Activated gamma-delta T cell treated with Interleukin-2 at 50 U/mL for 16 hours (primary cell): ENCODE data around the gene NECTIN2.

Experiments
- DNase-seq: peaks from one replicate; pipeline ENCODE4 v3.0.0-alpha.2; 2020

The NECTIN2 gene

GRCh38 chr19:44845612-44846454, at the start of gene NECTIN2:
TSS of gene NECTIN2 (plus strand) at chr19:44846297. CDS start at chr19:44846526, 229 bp downstream.
- peak; percentile 61 for DNase-seq

GRCh38 chr19:44796701-44797115, 49.4 kb upstream of the NECTIN2 start:
- DNase-seq: no peak

GRCh38 chr19:44799627-44800346, 46.3 kb upstream of the NECTIN2 start:
- no peak for DNase-seq

GRCh38 chr19:44800461-44800860, 45.6 kb upstream of the NECTIN2 start:
- DNase-seq: peak; percentile 80

GRCh38 chr19:44803442-44804428, 42.4 kb upstream of the NECTIN2 start:
- DNase-seq: no peak

- no peak for DNase-seq
Measured at GRCh38 chr19:44806291-44806690, 39.8 kb upstream of the NECTIN2 start.

- DNase-seq: no peak
Measured at GRCh38 chr19:44807162-44807561, 38.9 kb upstream of the NECTIN2 start.

- no peak for DNase-seq
Measured at GRCh38 chr19:44807652-44808462, 38.2 kb upstream of the NECTIN2 start.

GRCh38 chr19:44808463-44809371, 37.4 kb upstream of the NECTIN2 start, which contains the start of gene BCAM:
TSS of gene BCAM (plus strand) at chr19:44809103. CDS start at chr19:44809125, 22 bp downstream.
- no peak for DNase-seq

GRCh38 chr19:44809577-44810233, 36.4 kb upstream of the NECTIN2 start:
- DNase-seq: no peak

- no peak for DNase-seq
Measured at GRCh38 chr19:44810234-44811121, 35.6 kb upstream of the NECTIN2 start.

- no peak for DNase-seq
Measured at GRCh38 chr19:44811122-44811419, 35.0 kb upstream of the NECTIN2 start.

- DNase-seq: no peak
Measured at GRCh38 chr19:44812142-44812718, 33.9 kb upstream of the NECTIN2 start.

GRCh38 chr19:44813070-44813840, 32.8 kb upstream of the NECTIN2 start:
- no peak for DNase-seq

- no peak for DNase-seq
Measured at GRCh38 chr19:44813841-44814470, 32.1 kb upstream of the NECTIN2 start.

- DNase-seq: no peak
Measured at GRCh38 chr19:44814517-44814916, 31.6 kb upstream of the NECTIN2 start.

- no peak for DNase-seq
Measured at GRCh38 chr19:44816301-44816700, 29.8 kb upstream of the NECTIN2 start.
